Measurements from ENCODE around the gene PSMB10.

Gene PSMB10

DNA sequence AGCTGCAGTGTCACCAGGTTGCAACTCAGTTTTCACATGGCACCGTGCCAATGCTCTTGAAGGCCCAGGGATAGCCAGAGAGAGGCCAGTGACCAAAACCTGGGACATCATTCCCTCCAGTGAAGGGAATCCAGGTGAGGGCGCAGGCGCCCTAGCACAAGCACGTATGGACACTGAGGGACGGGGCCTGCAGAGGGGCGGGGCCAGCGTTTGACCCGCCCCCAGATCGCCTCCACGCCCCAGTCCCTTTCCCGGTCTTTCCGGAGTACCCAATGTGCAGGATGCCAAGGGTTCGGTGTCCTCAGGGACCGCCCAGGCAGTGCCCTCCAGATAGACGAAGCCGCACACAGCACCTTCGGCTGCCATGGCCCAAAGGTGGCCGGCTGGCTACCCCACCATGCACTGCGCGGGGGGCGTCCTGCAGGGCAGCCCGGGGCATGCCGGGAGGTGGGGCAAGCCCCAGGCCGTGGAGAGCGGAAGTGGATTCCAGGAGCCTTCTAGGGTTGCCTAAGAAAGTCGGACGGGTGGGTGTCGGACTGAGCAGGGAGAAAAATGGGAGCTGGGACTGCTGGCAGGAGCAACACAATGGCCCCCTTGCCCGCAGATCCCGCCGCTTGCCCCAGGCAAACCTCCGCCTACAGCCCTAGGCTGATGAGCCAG lies 27.1 kb upstream of the PSMB10 start:
- DNase-seq: no peak

DNA sequence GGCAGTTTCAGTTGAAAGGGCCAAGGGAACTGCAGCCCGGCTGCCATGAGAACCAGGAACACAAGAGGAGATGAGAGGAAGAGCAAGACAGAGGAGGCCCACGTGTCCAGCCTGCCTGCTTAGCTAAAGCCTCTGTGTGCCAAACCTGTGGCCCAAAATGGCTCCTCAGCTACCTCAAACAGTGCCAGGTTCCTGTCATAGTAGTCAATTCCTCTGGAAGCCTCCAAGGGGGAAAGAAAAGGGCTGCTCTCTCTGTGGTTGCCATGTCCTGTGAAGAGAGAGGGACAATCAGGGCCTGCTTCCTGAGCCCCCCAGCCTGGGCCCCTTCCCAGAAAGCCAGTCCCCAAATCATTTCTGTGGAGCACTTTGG lies 26.6 kb upstream of the PSMB10 start:
- no peak for DNase-seq

DNA sequence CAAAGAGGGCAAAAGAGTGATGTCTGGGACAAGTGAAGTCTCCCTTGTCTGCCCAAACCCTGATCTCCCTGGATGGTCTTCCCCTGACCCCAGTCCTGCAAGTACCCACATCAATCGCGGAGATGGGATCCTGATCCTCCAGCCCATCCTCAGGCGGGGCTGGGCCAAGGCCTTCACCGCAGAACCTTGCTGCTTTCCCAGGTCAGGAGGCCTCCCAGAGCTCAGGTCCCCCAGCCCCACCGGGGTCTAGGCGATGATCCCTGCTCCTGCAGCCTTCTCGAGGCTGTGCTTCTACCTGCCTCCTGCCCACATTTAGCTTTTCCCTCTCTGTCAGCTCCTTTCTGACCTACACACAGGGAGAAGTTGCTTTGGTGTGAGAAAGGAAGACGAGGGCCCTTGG lies 25.5 kb upstream of the PSMB10 start:
- DNase-seq: no peak

DNA sequence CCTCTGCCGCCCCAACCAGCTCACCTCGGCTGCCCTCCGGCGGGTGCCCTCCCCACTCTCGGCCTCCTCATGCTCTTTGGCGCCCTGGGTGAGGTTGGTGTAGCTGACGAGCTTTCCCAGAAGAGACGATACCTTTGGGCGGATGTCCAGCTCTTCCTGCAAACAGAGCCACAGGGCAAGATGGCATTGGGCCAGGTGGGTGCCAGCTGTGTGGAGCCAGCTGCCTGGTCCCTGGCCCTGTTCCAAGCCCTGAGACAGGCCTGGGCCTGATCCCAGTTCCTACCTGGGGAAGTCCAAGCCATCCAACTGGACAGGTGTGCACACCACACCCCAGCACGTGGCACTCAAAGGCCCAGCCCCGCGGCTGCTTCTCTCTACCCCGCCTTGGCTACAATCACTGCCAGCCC lies 24.9 kb upstream of the PSMB10 start:
- DNase-seq: no peak

DNA sequence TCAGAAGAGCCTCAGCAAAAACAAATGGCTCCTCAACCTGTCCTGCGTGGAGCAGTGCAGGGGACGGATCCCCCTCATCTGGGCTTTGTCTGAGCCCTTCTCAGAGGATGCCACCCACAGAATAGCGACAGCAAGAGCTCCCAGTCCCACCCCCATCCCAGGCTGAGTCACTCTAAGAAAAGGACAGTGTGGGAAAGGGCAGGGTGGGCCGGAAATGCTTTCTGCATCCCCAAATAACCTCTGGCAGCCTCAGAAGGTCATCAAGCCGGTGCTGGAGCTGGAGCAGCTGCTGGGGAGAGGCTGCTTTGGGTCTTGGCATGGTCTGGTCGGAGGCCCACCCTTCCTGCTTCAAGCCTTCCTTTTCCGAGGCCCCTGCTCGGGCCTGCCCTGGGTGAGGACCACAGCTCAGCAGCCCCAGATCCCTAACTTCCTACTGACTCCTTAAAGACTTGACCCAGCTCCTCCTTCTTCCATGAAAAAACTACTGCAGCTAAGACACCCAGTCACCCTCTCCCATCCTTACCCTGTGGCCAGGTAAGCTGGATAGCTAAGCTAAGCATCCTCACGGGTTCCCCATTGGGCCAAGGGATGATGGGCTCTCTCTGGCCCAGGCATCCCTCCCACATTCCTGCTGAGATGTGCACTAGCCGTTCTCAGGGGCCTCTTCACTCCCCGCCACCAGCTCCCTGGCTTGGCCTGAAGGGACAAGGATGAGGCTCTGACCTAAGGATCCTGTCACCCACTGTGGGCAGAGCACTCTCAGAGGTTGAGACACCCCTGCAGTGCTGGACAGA lies 23.1 kb upstream of the PSMB10 start:
- DNase-seq: no peak

DNA sequence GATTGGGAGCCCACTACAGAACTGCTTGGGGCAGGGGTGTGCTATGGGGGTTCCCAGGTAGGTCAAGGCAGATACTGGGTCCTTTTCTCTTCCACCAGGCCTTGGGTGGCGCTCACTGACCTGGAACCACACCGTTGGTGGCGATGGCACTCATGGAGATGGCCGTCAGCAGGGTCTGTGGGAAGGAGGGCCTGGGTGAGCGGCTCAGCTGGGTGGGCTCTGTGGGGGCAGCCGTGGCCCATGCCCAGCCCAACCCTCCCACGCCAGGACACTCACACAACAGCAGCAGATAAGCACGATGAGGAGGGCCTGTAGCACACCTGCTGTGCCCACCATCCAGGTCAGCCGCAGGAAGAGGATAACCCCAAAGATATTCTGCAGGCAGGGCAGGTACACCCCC lies 21.0 kb upstream of the PSMB10 start:
- DNase-seq: no peak

DNA sequence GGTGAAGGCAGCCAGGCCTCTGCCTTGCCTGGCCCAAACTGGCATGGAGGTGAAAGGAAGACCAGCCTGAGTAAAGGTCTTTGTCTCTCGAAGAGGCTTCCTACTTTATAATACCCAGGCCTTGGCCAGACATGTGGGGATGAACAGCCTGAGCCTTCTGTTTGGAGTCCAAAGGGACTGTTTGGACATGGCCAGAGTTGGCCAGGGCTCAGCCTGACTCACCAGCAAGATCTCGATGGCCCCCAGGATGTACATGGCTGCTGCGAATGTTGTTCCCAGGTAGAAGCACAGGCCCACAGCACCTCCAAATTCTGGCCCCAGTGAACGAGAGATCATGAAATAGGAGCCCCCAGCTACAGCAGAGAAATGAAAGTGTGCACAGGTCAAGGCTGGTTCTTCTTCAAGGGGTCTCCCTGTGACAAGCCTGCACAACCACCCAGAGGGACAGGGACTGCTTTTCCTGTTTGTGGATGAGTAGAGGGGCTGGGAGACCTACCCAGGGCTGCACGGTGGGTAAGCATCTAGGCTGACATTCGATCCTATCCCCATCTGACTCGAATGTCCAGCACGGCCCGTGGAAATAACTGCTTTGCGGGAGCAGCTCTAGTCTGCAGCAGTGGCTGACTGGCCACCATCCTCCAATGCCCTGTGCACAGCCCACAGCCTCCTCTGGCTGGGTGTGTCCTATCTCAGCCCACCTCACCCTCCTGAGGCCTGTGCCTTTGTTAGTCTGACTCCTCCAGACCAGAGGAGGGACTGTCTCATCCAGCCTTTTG lies 18.0 kb upstream of the PSMB10 start:
- no peak for DNase-seq

DNA sequence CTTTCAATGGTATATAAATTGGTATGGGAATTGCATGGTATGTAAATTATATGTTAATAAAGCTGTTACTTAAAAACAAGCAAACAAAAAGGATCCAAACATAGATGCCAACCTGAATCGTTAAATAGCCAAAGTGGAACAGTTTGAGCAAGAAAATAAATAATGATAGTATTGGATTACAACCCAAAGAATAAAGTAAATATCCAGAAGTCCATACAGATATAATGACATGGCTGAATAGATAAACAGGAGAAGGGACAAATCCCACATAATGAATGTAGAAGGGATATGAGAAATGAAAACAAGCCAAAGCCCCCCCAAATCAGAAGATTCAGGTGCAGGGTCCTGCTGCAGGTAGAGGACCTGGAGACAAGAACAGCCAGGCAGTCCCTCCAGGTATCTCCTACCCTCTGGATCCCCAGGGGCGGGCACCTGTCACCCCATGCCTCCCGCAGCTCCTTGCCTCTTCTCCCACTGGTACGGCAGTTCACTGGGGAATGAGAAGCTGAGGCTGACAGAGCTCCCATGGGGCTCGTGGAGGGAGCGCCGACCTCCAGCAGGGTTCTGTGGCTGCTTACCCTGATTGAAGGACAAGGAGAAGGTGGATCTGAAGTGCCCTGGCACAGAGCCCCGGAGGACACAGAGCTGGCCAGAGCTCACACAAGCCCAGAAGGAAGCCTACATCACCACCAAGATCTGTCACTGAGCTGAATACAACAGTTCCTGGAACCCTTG lies 17.2 kb upstream of the PSMB10 start:
- no peak for DNase-seq

DNA sequence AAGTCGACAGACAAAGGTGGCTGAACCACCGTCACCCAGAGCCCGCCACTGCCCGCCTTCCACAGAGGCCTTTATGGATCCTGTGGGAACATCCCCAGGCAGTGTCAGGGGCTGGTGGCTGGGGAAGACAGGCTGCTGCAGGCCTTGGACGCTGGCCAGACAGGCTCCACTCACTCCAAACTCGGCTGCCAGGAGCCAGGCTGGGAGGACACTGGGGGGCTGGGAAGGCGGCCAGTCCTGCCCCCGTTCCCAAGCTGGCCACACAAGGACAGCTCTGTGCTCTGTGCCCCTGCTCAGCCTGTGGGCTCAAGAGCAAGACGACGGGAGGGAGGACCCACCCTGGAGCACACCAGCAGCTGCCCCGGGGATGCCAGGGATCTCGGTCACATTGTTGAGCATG lies 14.8 kb upstream of the PSMB10 start:
- DNase-seq: no peak

DNA sequence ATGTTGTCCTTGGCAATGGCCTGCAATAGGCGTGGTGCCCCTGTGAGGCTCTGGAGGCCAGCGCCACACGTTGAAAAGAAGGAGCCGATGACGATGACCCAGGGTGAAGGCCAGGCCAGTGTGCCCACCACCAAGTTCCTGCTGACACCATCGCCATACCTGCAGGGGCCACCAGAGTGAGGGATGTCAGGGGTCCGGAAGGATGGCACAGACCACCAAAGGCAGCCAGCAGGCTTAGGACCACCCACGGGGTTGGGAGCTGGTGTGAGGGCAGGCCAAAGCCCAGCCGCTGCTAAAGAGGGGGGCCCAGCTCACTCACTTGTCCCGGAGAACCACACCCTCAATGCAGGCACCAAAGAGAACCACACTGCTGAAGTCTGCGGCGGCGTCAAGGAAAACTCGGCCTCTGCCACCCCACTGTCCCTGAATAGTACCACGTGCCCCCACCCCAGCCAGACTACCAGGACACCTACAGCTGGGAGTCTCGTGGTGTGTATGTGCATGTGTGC lies 13.7 kb upstream of the PSMB10 start:
- no peak for DNase-seq

DNA sequence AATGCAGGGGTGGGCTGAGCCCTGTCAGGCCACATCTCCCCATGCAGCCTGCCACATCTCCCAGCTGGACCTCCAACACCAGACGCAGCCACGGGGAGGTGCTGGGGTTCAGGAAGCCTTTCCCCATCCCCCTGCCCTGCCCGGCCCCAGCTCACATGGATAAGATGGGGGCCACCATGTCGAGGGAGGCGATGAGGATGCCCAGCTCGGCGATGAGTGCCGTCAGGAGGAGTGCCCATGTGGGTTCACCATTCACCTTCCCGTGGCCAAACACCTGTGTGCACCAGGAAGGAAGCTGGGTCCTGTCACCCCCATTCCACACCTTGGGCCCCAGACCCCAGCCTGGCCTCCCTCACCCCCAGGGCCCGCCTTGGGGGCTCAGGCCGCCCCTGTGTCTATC lies 13.0 kb upstream of the PSMB10 start:
- DNase-seq: no peak

DNA sequence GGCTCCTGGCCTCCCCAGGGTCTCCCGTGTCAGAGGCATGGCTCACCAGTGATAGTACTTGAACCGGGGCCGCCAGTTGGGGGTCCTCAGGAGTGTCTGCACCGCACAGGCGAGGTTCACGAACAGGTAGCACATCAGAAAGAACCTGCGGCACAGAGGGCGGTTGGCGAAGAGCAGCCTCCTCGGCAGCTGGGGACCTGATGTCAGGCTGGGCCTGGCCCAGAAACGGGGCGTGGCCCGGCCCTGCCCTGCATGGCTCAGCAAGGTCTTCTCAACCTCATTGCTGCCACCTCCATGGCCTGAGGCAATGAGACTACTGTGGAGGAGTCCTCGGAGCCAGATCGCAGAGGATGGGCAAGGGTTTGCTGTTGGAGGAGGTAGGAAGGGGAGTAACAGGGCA lies 11.4 kb upstream of the PSMB10 start:
- no peak for DNase-seq

DNA sequence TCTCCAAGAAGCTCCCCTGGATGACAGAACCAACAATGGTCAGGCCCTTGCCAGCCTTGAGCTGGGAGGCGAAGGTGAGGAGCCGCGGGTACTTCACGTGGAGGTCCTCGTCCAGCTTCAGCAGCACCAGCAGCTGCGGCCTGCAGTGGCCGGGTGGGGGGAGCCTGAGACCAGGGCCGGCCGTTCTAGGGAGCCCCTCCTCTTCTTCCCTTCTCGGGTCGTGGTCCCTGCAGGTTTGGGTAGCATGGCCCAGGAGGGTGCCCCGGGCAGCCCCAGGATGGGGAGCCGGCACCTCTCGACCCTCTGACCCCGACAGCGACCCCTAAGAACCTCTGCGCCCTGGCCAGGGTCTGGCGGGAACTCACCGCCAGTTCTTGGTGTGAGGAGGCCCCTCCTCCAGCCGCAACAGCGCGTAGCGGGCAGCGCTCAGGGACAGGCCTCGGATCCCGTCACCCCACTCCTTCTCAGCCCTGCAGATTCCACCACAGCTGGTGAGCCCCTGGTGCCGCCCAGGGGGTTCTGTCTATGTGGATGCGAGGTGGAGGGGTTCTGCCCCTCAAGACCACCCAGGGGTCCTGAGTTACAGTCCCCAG lies 10.4 kb upstream of the PSMB10 start:
- DNase-seq: no peak

DNA sequence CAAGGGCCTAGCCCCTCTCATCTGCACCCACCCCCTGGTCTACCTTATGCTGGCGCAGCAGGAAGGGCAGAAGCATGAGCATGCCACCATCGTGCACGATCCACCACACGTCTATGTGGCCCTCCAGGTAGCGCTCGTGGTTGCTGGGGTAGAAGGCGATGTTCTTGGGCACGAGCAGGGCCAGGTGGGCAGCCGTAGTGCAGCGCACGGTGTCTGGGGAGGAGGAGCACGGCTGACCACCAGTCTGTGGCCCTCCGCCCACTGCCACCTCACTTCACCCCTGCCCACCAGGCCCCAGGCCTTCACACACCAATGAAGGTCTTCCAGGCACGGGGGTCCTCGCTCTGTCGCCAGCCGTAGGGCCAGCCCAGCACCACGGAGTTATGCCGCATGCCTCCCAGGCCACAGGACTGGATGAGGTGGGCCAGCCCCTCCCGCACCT lies 9.5 kb upstream of the PSMB10 start:
- DNase-seq: no peak

DNA sequence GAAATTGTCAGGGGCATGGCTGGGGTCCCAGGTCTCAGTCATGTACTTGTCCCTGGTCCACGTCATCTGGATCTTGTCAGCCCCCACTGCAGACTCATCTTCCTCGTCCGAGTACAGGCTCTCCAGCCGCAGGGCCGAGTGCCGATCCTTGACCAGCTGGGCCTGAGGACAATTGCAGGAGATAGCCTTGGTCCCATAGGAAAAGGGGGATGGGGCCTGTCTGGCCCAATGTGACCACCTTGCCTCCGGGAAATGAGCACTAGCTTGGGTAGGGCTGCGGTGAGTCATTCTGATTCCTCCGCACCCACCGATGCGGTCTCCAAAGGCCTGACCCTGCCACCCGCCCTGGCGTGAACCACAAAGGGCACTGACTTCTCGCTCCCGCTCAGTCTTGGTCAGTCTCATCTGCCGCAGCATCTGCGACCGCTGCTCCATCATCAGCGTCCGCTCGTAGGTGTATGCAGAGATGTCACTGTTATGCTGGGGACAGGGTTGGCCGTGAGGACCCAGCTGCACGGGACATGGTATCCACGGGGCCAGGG lies 8.8 kb upstream of the PSMB10 start:
- DNase-seq: no peak

DNA sequence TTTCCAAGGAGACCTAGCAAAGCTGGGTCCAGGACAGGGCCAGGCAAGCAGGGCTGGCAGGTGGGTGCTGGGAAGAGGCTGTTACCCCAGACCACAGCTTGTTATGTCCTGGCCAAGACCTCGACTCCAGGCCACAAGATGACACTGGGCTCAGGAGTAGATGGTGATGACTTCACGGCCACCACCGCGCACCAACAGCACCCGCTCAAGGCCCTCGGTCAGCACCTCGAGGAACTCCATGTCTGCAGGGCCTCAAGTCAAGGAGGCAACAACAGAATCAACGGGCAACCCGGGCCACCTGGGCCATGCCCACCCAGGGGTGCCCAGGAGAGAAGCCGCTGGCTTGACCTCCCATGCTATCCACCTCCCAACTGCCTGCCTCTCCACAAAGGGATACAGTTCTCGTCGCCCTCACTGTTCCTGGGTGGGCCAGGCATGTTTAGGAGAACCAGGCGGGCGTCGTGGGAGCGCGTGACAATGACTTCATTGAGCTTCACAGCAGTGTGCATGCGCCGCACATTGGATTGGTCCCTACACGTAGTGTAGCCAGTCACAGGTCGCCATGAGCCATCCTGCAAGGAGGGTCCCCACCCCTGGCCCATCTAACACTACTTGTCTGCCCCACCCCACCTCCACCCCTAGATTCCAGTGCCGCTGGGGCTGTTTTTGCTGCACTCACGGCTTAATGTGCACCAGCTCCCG lies 8.2 kb upstream of the PSMB10 start:
- DNase-seq: no peak

DNA sequence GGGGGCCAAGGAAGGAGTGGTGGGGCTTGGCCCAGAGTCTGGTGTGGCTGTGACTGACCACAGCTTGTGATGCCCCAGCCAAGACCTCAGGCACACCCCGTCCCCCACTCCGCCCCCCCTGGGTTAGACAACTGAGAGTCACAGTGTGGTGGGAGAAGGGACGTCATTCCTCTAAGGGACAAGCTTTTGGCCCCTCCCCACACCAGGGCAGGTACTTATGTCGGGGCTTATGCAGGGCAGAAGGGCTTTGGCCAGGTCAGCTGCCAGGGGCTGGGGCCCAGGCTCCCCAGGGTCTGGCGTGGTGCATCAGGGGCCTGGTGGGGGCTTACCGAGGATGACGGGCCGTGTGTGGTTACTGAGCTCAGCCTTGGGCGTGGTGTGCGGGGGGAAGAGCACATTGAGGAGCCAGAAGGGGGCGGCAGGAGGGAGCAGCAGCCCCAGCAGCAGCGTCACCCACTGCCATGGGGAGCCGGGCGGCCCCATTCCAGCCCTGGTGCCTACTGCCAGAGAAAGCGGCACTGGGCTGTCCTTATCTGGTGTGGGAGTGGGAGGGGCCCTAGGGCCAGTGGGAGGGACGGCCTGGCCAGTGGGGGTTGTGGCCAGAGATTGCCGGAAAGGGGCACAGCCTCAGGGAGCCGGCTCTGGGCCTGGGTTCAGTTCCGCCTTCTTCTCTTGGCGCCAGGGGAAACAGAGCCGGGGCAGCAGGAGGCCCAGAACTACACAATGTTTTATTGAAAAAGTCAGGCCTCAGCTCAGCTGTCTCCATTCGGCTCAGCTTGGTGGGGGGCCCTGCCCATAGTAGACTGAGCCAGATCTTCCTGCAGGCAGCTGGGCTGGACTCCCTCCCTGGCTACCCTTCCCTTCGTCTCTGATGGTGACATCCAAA lies 7.2 kb upstream of the PSMB10 start, which contains the start of gene LCAT:
LCAT (minus strand) TSS at position 502 of the 886 bp plus-strand sequence; CDS start at position 483, 19 bp downstream.
- no peak for DNase-seq

DNA sequence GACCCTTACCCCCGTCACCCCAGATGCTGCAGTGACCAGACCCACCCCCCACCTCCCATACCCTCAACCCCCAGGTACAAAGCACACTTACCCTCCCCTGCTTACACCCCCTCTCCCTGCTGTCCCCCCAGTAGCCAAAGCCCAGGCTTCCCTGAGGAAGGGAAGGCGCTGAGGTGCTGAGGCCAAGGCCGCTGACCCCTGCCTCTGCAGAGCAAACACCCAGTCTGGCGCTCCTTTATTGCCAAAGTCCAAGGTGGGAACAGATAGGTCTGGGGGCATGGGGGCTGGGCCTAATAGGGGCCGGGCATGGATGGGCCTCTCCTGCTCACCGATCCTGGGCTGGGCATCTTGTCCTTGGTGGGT lies 6.6 kb upstream of the PSMB10 start:
- no peak for DNase-seq

DNA sequence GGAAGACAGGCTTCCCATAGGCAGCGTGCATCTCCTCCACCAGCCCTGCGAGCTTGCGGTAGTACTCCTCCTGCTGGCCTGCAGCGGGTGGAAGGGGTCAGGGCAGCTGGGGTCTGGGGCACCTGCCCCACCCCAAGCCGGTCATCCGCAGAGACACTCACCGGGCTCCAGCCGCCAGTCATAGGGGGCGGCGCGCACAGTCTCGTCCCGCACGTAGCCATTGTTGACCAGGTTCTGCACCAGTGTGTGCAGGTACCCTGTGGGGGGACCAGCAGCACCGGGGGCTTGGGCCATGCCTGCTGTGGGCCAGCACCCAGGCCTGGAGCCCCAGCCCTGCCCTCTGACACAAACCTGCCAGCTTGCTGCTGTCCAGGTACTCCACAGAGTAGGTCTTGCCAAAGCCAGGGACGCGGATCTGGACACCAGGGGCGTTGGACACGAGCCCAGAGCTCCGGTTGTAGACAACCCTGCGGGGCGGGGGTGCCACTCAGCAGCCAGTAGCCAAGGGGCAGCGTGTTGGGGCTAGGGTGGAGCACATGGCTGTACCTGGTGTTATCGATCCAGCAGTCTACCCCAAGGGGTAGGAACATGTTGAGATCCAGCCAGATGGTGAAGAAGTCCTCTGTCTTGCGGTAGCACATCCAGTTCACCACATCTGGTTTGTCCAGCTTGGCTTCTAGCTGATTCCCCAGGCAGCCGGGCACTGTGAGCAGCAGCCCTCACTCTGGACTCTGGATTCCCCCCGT lies 6.0 kb upstream of the PSMB10 start:
- no peak for DNase-seq

DNA sequence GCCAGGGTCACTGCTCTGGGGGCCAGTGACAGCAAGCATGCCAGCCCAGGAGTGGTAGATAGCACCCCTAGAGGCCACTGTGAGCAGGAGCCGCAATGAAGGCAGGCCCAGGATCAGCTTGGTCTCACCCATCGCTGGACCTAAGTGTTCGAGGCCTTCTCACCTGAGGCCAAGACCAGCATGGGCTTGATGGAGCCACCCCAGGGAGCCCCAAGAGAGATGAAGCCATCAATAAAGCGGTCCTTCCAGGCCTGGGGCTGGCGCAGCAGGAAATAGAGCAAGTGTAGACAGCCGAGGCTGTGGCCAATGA lies 5.5 kb upstream of the PSMB10 start:
- no peak for DNase-seq

All from T-helper 9 cell (primary cell).